NCI-H446 (cell line): ENCODE data around the gene SLC1A4.
"Not testable (repeated sequence)": the region's sequence is repeated elsewhere in the genome, so short reads cannot be mapped to it uniquely, and the experiment has no call there.

ENCODE experiments used
- DNase-seq, 2 experiments: peaks; one replicate each; lab custom pipeline; 2025; lab: John Stamatoyannopoulos, UW

SLC1A4 gene

DNA sequence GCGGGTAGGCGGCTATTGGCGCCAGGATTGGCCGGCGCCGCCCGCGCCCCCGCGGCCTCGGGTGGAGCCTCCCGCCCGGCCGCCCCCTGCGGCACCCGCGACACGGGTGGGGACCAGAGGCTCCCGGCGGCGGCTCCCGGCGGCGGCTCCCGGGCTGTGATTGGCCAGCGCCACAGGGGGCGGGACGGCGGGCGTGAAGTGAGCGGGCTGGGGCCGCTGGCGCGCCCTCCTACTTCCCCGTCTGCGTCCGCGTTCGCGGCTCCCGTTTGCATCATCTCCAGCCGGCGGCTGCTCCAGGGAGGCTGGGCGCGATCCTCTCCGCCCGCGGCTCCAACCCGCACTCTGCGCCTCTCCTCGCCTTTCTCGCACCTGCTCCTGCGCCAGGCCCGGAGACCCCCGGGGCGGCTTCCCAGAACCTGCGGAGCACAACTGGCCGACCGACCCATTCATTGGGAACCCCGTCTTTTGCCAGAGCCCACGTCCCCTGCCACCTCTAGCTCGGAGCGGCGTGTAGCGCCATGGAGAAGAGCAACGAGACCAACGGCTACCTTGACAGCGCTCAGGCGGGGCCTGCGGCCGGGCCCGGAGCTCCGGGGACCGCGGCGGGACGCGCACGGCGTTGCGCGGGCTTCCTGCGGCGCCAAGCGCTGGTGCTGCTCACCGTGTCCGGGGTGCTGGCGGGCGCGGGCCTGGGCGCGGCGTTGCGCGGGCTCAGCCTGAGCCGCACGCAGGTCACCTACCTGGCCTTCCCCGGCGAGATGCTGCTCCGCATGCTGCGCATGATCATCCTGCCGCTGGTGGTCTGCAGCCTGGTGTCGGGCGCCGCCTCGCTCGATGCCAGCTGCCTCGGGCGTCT lies at the start of gene SLC1A4:
TSS of gene SLC1A4 (plus strand) at position 274 of the 856 bp plus-strand sequence. CDS start at position 519, 245 bp downstream.
- peak; percentile 30 to 86 for DNase-seq

DNA sequence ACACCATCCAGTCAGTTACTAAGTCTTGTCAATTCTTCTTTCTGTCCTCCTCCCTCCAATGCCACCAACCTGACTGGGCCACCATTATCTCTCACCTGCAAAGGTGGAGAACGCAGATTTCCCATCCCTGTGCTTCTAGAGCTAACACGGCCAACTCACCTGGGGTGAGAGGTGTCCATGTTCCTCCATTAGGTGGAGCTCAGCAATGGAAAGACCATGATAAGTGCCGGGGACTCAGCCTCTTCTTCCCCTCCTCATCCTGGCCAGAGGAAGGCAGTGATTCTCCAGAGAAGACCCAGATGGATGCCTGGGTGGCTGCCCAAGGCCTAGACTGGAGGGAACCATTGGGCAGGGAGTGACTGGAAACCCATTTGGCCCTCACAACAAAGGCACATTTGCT lies 48.1 kb upstream of the SLC1A4 start:
- no peak for DNase-seq

DNA sequence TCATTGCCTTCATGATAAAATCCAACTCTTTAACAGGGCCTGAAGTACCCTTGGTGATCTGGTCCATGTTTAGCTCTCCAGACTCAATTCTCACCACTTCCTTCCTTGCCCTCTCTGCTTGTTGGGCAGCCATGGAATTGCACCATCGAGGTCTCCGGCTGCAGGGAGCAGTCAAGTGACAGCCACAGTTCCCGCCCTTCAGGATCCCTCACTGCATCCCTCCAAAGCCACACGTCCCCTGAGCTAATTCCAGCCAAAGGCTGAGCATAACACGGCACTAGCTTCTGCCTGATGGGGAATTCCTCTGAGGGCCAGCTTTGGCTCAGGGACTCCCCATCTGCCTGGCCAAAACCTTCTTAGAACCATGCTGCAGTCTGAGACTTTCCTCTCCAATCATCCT lies 47.4 kb upstream of the SLC1A4 start:
- DNase-seq = no peak

DNA sequence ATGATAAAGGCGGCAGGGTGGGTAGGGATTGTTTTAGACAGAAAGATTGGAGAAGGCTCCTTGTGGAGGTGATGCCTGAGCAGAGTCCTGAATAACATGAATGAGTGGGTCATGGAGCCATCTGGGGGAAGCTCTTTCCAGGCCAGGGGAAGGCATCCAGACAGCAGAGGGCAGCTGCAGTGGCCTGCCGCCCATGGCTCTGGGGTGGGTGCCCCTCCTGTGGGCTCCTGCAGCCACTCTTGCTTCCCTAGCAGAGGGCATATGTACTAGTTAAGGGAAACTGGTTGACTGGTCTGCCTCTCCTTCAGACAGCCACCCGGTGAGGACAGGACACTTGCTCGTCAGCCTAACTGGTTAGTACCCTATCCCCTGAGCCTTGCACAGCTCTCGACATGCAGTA lies 46.5 kb upstream of the SLC1A4 start:
- DNase-seq = no peak

DNA sequence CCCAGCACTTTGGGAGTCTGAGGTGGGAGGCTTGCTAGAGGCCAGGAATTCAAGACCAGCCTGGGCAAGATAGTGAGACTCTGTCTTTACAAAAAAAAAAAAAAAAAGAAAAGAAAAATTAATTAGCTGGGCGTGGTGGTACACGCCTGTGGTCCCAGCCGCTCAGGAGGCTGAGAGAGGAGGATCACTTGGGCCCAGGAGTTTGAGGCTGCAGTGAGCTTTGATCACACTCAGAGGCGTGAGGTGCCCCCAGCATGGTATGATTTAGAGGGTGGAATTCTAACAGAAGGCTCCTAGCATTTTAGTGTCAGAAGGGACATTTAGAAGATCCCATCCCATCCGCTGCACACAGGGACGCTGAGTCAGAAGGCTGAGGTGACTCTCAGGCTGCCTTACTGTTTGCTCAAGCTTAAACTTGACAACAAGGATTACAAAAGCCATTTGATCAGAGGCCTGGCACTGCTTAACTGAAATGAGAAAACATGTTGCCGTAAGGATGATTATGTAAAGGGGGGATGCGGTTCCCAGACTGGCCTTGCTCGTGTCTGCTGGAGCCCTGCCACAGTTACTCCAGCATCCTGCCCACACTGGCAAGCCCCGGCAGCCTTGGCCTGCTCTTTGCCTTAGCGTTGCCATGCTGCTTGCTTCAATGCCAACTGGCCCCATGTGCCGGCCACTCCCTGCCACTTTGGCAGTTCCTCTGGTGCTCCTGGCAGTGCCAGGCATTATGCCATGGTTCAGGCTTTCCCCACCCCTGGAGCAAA lies 45.6 kb upstream of the SLC1A4 start:
- DNase-seq = peak; percentile 70 to 90

DNA sequence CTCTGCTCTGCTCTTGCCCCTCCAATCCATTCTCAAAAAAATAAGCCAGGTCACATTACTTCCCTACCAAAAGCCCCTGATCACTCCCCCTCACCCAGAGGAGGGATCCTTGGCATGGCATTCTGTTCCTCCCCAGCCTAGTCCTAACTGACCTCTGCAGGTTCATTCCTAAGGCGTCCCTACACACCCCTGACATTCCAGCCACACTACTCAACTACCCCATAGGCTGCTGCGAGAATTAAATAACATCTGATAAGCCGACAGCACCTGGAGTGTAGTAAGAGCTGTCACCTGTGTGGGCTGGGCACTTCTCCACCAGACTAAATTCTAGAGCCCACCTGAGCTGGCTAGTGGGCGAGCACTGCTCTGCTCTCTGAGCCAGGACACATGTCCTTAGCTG lies 44.7 kb upstream of the SLC1A4 start:
- no peak for DNase-seq

DNA sequence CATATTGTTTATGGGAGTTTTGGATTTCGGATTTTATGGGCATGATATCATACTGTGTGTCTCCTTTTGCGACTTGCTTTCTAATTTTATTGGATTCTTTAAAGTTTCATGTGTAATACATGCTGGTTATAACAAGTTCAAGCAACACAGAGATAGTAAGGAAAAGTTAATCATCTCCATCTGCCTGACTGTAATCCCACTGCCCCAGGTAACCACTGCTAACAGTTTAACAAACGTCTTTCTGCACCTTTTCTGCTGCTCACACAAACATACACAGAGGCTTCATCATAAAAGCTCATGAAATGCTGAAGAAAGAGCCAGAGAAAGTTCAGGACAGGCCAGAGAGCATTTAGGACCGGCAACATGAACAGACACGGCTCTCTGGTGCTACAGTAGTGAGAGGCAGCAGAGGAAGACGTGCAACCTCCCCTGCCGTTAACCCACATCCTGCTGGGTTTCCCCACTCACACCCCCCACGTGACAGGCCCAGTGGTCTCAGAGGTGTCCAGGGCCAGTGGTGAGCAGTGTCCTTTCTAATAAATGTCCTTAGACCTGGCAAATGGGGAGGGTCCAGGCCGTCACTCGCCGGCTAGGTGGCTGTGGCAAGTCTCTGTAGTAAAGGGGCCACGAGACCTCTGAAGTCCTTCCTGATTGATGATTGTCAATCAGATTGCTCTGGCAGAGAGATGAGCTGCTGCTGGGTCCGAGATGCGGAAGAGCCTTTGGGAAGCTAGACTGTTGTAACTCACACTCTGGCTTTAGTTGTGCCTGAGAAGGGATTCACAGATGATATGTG lies 43.0 kb upstream of the SLC1A4 start:
- no peak for DNase-seq

DNA sequence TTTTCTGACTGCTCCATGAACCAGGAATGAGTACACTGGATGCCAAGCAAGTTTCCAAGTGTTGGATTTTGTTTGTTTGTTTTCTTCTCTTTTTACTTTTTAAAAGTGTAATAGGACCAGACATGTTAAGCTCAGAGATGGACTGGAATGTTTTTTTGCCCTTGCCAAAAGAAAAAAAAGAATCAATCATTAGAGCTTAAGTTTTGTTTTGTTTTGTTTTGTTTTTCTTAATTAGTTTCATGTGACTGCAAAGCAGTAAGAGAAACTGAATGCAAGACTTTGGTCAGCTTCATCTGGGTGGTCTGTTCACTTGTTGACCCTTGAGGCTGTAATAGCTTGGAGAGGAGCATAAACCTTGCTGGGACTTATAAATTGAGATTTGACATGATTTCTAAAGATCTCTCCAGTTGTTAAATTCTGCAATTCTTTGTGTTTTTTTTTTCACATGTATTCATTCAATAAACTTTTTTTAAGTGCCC lies 42.4 kb upstream of the SLC1A4 start:
- DNase-seq = no peak

DNA sequence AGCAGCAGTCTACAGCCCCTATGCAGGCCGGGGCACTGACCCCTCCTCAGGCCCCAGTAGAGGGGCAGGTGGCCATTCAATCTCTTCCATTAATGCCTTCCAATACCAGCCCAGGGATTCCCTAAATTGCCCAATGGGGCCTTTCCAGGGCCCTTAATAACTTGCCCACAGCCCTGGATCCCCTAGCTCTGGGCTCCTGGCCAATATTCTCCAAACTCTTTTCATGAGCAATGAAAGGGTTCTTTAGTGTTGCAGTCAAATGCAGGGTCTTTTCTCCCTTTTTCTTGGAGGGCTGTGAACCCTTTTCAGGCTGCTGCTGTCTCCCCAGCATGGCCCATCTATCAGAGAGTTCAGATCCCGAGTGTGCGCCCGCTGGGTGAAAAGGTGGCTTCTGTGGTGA lies 41.3 kb upstream of the SLC1A4 start:
- DNase-seq = peak in 1 of 2 experiments; percentile 26

DNA sequence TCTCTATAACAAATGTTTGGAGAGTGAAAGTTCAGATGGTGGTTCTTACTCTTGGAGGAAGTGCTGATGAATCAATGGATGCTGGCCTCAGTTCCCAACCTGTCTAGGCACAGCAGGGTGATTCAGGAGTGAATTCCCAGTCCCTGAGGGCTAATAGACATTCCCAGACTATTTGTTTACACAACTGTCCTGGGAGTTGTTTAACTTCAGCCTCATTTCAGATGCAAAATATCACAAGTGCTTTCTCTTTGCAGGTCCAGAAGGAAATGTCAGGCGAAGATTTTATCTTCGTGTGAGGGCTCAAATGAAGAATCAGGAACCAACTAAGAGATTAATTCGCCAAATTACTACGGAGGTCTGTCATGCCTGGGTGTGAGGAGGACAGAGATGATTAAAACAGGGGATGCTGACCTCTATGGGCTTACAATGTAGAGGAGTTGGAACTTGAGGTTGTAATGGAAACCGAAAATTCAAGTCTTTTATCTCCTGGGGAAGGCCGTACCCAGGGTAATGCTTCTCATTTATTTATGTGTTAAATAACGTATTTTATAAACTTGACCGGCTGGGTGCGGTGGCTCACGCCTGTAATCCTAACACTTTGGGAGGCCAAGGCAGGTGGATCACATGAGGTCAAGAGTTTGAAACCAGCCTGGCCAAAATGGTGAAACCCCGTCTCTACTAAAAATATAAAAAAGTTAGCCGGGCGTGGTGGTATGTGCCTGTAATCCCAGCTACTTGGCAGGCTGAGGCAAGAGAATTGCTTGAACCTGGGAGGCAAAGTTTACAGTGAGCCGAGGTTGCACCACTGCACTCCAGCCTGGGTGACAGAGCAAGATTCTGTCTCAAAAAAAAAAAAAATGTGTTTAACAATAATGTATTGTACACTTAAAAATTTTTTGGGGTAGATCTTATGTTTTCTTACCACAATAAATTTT lies 38.7 kb upstream of the SLC1A4 start:
- no peak for DNase-seq

DNA sequence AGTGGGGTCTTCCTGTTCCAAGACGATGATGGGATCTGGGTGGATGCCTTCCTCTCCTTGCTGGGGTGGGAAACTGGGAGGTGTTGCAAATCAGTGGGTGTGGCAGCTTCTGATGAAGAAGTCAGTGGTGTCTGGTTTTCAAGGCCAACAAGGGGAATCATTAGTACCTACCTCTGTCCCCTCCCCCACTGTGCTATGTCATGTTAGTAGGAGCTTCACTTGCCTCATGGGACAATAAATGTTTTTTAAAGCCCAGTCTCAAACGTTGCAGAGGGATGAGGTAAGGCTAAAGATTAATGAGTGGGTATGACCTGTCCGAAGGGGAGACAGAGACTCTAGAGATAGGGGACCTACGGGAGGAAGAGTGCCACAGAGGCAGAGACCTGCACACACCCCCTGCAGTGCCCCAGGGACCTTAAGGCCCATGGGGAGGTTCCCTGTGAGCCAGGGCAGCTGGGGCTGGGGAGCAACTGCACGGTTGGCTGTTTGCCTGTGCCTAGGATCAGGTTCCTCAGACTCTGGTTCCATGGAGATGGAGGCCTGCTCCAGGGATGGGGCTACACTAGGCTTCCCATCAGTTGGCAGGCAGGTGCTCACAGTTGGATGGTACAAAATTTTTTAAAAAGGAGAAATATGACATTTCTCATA lies 37.8 kb upstream of the SLC1A4 start:
- no peak for DNase-seq

DNA sequence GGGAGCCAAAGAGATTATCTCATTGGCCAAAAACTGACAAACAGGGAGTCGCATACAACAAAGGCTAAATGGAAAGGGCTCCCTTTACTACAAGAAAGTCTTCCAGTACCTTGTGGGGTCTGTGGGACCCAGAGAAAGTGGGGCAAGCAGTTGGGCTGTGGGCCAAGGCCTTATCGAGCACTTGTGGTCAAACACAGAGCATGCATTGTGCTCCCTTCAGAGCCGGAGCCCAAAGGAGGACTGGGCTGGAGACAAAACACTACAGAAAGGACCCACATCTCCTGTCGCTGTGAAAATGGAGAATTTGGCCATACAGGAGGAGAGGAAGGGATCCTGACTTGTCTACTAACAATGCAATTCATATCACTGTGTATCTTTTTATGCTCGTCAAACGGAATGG lies 37.1 kb upstream of the SLC1A4 start:
- DNase-seq = no peak

DNA sequence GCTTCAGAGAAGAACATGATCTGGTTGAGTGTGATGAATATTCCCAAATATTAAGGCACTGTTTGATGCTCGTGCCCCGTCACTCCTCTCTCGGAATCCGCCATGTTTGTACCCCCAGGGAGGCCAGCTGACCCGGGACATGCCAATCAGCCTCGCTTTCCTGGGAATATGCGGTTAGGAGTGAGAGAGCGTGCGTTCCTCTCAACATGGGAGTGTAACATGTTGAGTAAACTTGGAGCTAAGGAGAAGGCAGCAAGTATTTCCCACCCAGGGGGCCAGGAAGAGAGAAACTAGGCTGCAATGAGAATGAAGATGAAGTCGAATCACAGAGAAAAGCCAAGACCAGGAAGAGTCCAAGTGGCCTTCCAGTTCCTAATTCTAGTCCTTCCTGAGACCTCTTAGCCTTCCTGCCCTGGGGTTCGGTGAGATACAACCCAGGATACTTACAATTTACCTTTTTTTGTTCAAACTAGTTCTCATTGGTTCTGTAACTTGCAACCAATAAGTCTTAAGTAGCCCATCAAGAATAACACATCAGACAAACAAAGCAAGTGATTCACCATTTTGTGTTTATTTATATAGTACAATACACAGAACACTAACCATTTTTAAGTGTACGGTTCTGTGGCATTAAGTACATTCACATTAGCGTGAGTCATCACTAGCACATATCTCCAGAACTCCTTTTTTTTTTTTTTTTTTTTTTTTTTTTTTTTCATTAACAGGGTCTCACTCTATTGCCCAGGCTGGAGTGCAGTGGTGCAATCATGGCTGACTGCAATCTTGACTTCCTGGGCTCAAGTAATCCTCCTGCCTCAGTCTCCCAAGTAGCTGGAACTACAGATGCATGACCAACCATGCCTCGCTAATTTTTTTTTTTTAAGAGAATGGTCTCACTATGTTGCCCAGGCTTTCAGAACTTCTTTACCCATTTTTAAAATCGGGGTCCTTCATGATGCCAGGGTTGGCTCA lies 36.4 kb upstream of the SLC1A4 start:
- DNase-seq = no peak

DNA sequence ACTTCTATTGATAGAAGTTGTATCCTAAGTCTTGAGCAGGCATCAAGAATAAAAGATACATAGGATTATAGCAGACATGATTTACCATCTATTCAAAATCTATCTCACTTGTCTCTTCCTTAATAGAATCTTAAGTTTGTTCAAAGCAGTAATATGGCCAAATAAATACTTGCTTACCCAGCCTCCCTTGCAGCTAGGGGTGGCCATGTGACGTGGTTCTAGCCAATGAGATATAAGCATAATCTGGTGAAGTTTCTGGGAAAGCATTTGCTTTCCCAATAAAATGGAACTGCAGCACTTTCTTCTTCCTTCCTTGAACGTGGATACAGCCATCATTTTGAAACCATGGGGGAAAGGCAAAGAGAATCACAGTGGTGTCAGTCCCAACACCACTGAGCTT lies 33.7 kb upstream of the SLC1A4 start:
- no peak for DNase-seq

DNA sequence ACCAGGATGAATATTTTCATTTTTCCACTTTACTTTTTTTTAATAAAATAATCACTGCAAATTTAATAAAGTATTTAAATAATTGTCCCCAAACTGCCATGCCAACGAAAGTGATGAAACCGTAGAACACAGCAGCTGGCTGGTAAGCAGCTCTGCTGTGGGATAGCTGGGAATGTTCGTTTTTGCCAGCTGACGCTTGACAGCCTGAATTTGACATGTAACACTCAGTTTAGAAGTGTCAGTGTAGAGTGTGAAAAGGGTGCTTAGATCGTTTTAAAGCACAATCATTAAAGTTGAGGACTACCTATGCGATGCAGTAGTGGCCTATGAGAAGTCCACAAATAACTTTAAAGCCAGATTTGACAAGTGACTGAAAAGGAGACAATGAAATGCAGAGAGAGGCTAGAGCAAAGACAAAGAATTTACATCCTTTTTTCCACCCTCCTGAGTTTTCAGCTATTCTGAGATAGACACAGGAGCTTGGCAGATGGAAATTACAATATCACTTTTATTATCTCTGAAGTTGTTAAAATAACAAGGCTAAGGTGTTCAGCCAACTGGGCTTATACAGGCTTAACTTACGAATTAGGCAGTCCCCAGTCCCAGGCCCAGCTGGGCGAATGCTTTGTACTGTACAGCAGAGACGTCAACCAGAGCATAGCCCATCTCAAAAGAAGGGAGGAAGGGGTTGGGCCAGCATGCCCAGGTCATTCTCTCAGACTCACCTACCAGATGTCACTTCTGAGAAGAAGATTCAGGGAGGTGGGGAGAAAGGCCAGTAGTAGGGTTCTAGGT lies 31.9 kb upstream of the SLC1A4 start:
- no peak for DNase-seq

DNA sequence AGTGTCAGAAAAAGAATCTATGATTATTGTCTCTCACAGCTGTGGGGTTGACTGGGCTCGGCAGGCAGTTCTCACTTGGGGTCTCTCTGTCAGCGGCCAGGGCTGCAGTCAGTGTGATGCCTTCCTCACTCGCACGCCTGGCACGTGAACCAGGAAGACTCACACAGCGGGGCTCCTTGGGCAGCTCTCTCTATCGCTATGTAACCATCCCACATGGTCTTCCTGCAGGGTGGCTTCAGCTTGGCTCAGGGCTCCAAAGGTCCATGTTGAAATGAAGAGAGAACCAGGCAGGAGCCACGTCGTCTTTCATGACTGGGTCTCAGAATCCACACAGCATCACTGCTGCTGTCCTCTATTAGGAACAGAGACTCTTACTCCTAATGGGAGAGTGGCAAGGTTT lies 30.6 kb upstream of the SLC1A4 start:
- no peak for DNase-seq

DNA sequence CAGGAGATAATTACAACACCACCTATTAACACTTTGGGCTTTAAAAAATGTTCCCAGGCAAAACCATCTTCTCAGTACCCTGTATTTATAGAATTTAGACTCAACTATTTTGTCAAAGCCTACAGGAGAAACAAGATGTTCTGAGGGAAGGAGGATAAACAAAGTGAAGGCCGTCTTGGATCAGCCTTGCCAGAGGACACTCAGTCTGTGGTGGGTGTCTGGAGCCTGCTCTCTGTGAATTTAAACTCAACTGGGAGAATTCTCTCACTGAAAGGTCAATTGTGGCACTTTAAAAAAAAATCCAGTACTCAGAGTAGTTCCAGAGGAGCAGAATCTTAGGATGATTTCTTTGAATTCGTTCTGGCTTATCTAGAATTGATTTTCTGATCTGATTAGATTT lies 28.4 kb upstream of the SLC1A4 start:
- DNase-seq = no peak

DNA sequence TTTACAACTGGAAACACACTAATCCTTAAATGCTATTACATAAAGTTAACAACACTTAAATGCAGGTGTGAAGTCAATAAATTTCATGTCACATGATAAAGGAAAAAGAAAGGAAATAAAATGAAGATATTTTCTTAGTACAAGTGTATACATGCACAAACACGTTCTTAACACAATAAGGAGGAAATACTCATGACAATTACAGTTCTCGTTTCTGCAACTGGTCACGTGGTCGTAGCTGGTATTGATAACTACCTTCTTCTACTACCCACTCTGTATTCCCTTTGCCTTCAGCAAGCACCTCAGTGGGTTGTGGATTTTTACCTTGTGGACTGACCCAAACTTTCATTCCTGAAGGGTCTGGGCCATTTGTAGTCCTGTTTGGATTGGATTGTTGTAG lies 26.1 kb upstream of the SLC1A4 start:
- DNase-seq = not testable (repeated sequence)

DNA sequence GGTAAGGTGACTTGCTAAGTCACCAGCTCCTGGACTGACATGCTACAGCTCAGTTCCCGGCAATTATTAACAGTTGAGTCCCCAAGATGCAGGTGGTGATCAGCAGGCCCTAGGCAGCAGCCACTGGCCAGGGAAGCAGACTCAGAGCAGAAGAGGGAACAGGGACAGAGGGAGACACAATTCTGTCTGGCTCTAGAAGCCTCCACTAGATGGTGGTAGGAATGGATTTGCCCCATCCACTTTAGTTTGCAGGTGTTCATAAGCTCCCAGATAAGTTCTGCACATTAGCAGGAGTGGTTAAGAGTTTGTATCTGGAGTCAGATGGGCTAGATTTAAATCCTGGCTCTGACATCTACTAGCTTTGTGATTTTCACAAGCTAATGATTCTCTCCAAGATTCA lies 25.5 kb upstream of the SLC1A4 start:
- DNase-seq = no peak
